D721Med (cell line): ENCODE results near the gene PTX3.

Source experiments
- DNase-seq: peaks from one replicate; pipeline ENCODE4 v3.0.0; 2011; ENCODE audit warnings: low spot score; ENCODE audit not compliant: insufficient read length
- FAIRE-seq: peaks from 2 replicates; lab custom pipeline; 2011; peaks lifted over from hg19 to GRCh38; lab: Jason Lieb, UNC
- TF ChIP-seq, protein P1 (sequence below): IDR thresholded peaks from 2 replicates; pipeline ENCODE4 v1.5.1; 2012; ENCODE audit warnings: mild to moderate bottlenecking, control low read depth; ENCODE audit not compliant: insufficient read depth; ENCODE audit errors: missing control alignments

The PTX3 gene

DNA sequence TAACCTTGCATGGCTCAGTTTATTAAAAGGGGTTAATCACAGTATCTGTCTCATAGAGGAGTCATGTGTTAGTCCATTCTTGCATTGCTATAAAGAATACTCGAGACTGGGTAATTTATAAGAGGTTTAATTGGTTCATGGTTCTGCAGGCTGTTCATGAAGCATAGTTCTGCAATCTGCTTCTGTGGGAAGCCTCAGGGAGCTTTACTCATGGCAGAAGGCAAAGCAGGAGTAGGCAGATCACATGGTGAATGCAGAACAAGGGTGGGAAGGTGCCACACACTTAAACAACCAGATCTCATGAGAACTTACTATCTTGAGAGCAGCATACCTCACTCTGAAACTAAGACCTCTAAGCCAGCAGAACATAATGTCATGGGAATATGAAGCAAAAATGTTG, 42.2 kb upstream of the PTX3 start:
- TF ChIP-seq, protein P1, sequence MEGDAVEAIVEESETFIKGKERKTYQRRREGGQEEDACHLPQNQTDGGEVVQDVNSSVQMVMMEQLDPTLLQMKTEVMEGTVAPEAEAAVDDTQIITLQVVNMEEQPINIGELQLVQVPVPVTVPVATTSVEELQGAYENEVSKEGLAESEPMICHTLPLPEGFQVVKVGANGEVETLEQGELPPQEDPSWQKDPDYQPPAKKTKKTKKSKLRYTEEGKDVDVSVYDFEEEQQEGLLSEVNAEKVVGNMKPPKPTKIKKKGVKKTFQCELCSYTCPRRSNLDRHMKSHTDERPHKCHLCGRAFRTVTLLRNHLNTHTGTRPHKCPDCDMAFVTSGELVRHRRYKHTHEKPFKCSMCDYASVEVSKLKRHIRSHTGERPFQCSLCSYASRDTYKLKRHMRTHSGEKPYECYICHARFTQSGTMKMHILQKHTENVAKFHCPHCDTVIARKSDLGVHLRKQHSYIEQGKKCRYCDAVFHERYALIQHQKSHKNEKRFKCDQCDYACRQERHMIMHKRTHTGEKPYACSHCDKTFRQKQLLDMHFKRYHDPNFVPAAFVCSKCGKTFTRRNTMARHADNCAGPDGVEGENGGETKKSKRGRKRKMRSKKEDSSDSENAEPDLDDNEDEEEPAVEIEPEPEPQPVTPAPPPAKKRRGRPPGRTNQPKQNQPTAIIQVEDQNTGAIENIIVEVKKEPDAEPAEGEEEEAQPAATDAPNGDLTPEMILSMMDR: no peak
- no peak for FAIRE-seq
- DNase-seq: no peak

DNA sequence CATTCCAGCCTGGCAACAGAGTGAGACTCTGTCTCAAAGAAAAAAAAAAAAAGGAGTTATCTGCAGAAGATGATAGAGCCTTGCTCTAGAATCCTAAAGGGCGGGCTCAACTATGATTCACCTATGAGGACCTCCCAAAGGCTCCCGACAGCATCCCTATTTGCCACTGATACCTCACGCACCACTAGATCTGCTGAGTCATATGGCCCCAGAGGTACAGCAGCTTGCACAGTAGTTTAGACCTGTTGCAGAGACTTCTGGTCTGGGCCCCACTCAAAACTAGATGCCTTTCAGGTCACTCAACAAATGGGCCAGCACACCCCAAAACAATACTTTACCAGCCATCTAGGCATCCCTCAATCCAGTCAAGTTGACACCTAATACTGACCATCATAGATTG, 38.1 kb upstream of the PTX3 start:
- TF ChIP-seq, protein P1: no peak
- no peak for DNase-seq
- FAIRE-seq: no peak

DNA sequence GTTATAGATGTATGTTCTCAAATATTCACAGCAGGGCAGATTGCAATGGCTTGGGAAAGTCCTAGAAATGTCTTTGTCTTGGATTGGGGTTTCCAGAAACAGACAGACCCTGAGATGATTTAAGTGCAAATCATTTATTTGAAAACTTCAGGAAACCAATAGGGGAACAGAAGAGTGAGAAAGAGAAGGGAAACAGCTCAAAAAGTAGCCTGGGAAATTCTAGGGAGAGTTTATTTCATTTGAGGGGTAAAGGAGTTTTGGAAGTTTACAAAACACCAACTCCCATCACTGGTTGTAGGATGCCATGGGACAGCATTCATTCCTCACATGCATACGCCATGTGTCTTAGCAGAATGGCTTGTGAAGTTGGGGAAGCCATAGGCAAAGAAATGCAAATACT, 32.3 kb upstream of the PTX3 start:
- FAIRE-seq (no peak), DNase-seq (no peak)
- TF ChIP-seq, protein P1: no peak

DNA sequence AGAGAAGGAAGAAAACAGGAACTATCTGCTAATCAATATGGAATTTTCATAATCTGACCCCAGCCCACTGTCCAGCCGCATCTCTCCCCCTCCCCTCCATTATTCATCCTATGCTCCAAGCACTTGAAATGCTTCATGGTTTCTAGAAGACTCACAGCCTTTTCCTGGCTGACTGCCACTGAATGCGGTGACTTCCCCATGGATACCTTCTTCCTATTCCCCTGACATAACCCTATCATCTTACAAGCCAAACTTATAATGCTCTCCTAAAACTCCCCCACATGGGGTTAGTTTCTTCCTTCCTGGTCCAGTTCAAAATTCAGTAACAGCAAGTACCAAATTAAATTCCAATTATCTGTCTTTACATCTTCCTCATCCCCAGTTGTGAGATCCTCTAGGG, 31.2 kb upstream of the PTX3 start:
- DNase-seq (no peak), FAIRE-seq (no peak)

DNA sequence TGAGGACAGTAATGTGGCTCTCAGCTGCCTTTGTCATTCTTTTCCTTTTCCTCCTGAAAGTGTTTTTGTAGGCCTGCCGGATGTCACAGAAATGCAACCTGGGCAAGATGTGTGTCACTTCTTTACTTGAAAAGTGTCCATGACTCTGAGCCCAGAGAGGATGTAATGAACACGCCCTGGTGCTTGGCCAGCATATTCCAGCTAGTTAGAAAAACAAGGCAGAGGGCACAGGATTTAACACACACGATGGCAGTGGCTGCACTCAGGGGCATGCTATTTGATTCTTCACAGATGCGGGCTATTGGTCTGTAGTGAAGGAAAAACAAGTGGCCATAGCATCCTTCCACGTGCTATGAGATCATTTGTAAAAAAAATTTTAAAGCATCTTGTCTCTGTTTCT, 30.3 kb upstream of the PTX3 start:
- TF ChIP-seq, protein P1: no peak
- FAIRE-seq: no peak
- DNase-seq: no peak

More for the DNA sequence above, 31.2 kb upstream of the PTX3 start:
- TF ChIP-seq, protein P1: no peak

DNA sequence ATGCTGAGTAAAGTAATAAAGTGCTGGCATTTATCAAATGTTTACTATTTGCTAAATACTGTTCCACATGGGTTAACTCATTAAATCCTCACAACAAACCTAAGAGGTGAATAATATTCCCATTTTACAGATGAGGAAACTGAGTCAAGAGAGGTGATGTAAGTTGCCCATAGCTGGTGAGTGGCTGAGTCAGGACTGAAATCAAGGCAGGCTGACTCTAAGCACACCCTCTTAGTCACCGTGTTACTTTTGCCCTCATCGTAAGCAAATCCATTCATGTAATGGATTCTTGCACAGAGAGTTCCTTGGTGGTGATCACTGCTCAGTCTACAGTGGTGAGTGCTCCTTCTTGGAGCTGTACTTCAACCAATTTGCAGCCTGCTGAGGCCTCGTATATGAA, 28.9 kb upstream of the PTX3 start:
- FAIRE-seq (no peak), DNase-seq (no peak)
- TF ChIP-seq, protein P1: no peak

DNA sequence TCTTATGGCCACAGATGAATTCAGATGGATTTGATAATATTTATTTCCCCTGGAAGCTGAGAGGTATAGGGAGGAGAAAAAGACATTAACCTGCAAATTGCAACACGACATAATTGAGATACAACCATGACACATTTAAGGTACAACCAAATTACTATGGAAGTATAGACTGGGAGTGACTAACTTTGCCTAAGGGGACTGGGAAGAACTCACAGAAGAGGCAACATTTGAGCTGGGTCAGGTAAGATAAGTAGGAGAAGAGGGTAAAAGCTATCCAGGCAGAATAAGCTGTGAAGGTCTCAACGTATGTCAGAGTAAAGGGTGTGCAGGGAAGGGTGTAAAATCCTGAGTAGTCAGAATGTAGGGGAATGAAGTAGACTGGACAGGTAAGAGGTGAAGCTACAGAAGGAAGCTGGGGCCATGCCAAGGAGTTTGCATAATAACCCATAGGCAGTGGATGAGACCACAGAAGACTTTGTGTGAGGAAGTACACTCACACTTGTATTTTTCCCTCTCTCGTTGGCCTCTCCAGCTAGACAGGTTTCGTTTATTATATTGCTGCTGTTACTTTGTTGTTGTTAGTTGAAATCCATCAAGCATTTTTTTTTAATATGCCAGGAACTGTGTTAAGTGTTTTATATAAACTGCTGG, 28.0 kb upstream of the PTX3 start:
- no peak for FAIRE-seq
- TF ChIP-seq, protein P1: no peak
- no peak for DNase-seq
